H9 (cell line): ENCODE results near the gene VEGFA. TPM values are rescaled to one million over a fixed set of nuclear protein-coding genes. Genes with fewer than 3 reads are reported as not detected.

Source experiments
- DNase-seq: peaks from one replicate; pipeline ENCODE4 v3.0.0-alpha.2; 2017
- H2AFZ ChIP-seq: one replicate; pipeline ENCODE4 v1.6.1; 2013; ENCODE audit warnings: mild to moderate bottlenecking, low read length, control low read depth, moderate library complexity
- H2AK5ac ChIP-seq: 2 replicates; pipeline ENCODE4 v1.6.1; 2013; ENCODE audit warnings: low read length, control low read depth, mixed read lengths; ENCODE audit not compliant: insufficient read length
- H2BK120ac ChIP-seq: one replicate; pipeline ENCODE4 v1.6.1; 2013; ENCODE audit warnings: low read depth, mild to moderate bottlenecking, low read length, control low read depth, inconsistent platforms; ENCODE audit not compliant: poor library complexity, severe bottlenecking
- H2BK12ac ChIP-seq: 2 replicates; pipeline ENCODE4 v1.6.1; 2013; ENCODE audit warnings: low read length, control low read depth, mixed read lengths, low read depth; ENCODE audit not compliant: insufficient read length
- H2BK15ac ChIP-seq: 2 replicates; pipeline ENCODE4 v1.6.1; 2013; ENCODE audit warnings: low read depth, low read length, control low read depth
- H2BK20ac ChIP-seq: one replicate; pipeline ENCODE4 v1.6.1; 2013; ENCODE audit warnings: low read depth, mild to moderate bottlenecking, low read length, control low read depth, inconsistent platforms; ENCODE audit not compliant: poor library complexity, severe bottlenecking
- H2BK5ac ChIP-seq: 2 replicates; pipeline ENCODE4 v1.6.1; 2013; ENCODE audit warnings: low read length, control low read depth, mixed read lengths; ENCODE audit not compliant: insufficient read length
- H3K14ac ChIP-seq: 2 replicates; pipeline ENCODE4 v1.6.1; 2013; ENCODE audit warnings: low read length, control low read depth; ENCODE audit not compliant: insufficient read depth
- H3K18ac ChIP-seq: 2 replicates; pipeline ENCODE4 v1.6.1; 2013; ENCODE audit warnings: low read depth, mild to moderate bottlenecking, mixed read lengths, low read length, control low read depth; ENCODE audit not compliant: insufficient read length
- H3K23ac ChIP-seq: 2 replicates; pipeline ENCODE4 v1.6.1; 2013; ENCODE audit warnings: low read length, control low read depth, mixed read lengths, low read depth; ENCODE audit not compliant: insufficient read length
- H3K23me2 ChIP-seq: 2 replicates; pipeline ENCODE4 v1.6.1; 2013; ENCODE audit warnings: low read depth, mild to moderate bottlenecking, mixed read lengths, low read length, control low read depth; ENCODE audit not compliant: insufficient read length, poor library complexity, severe bottlenecking
- H3K27ac ChIP-seq: 2 replicates; pipeline ENCODE4 v1.5.1; 2013; ENCODE audit warnings: low read length, control low read depth, mixed read lengths, low read depth; ENCODE audit not compliant: insufficient read length
- H3K27me3 ChIP-seq: 2 replicates; pipeline ENCODE4 v1.6.1; 2013; ENCODE audit warnings: low read length, control low read depth, inconsistent platforms; ENCODE audit not compliant: insufficient read depth
- H3K4ac ChIP-seq: 2 replicates; pipeline ENCODE4 v1.6.1; 2013; ENCODE audit warnings: low read depth, mild to moderate bottlenecking, control low read depth, inconsistent platforms, low read length, moderate library complexity
- H3K4me1 ChIP-seq: 2 replicates; pipeline ENCODE4 v1.6.1; 2013; ENCODE audit warnings: low read length, control low read depth, inconsistent platforms; ENCODE audit not compliant: insufficient read depth
- H3K4me2 ChIP-seq: 2 replicates; pipeline ENCODE4 v1.6.1; 2013; ENCODE audit warnings: low read length, control low read depth, mixed read lengths; ENCODE audit not compliant: insufficient read length, insufficient read depth
- H3K56ac ChIP-seq: 2 replicates; pipeline ENCODE4 v1.6.1; 2013; ENCODE audit warnings: low read depth, mild to moderate bottlenecking, mixed read lengths, low read length, control low read depth; ENCODE audit not compliant: insufficient read length
- H3K79me1 ChIP-seq: 2 replicates; pipeline ENCODE4 v1.6.1; 2013; ENCODE audit warnings: low read depth, mild to moderate bottlenecking, moderate library complexity, low read length, control low read depth, inconsistent platforms; ENCODE audit not compliant: insufficient read depth, poor library complexity, severe bottlenecking
- H3K79me2 ChIP-seq: 2 replicates; pipeline ENCODE4 v1.6.1; 2013; ENCODE audit warnings: low read length, control low read depth, inconsistent platforms; ENCODE audit not compliant: insufficient read depth
- H3K9ac ChIP-seq: 2 replicates; pipeline ENCODE4 v1.6.1; 2013; ENCODE audit warnings: low read length, control low read depth, mixed read lengths; ENCODE audit not compliant: insufficient read length; ENCODE audit errors: extremely low read depth
- H3K9me3 ChIP-seq: one replicate; pipeline ENCODE4 v1.6.1; 2013; ENCODE audit warnings: low read depth, low read length, inconsistent platforms; ENCODE audit not compliant: control insufficient read depth
- H3T11ph ChIP-seq: one replicate; pipeline ENCODE4 v1.6.1; 2013; ENCODE audit warnings: mild to moderate bottlenecking, low read length, control low read depth, inconsistent platforms
- H4K20me1 ChIP-seq: one replicate; pipeline ENCODE4 v1.6.1; 2013; ENCODE audit not compliant: control insufficient read depth, insufficient read length, insufficient read depth
- H4K5ac ChIP-seq: 2 replicates; pipeline ENCODE4 v1.6.1; 2013; ENCODE audit warnings: low read depth, mild to moderate bottlenecking, mixed read lengths, low read length, control low read depth; ENCODE audit not compliant: insufficient read length
- H4K8ac ChIP-seq: replicated peaks from 2 replicates; pipeline ENCODE4 v1.6.1; 2013; ENCODE audit warnings: low read length, control low read depth, mixed read lengths, low read depth; ENCODE audit not compliant: insufficient read length
- H4K91ac ChIP-seq: 2 replicates; pipeline ENCODE4 v1.6.1; 2013; ENCODE audit warnings: low read depth, mild to moderate bottlenecking, moderate library complexity, mixed read lengths, low read length, control low read depth; ENCODE audit not compliant: insufficient read length
- H3K27ac Mint-ChIP-seq, 3 experiments: 2 replicates in 2 of 3; 3 replicates in 1 of 3; pipeline ENCODE4 v1.8.0; 2020 to 2021; ENCODE audit warnings: mixed read lengths in 3 of 3, mild to moderate bottlenecking in 1 of 3, moderate library complexity in 1 of 3
- H3K27me3 Mint-ChIP-seq: 2 replicates; pipeline ENCODE4 v1.8.0; 2021; ENCODE audit warnings: low read depth, mild to moderate bottlenecking, moderate library complexity, mixed read lengths
- H3K36me3 Mint-ChIP-seq, 3 experiments: 2 replicates in 2 of 3; 3 replicates in 1 of 3; pipeline ENCODE4 v1.8.0; 2020 to 2021; ENCODE audit warnings: low read depth in 3 of 3, mixed read lengths in 3 of 3; ENCODE audit not compliant: insufficient read depth in 1 of 3
- H3K4me1 Mint-ChIP-seq, 2 experiments: 2 replicates each; pipeline ENCODE4 v1.8.0; 2020; ENCODE audit warnings: mixed read lengths in 2 of 2
- H3K4me3 Mint-ChIP-seq, 2 experiments: 2 replicates in 1 of 2; 3 replicates in 1 of 2; pipeline ENCODE4 v1.8.0; 2020 to 2021; ENCODE audit warnings: mild to moderate bottlenecking in 2 of 2, mixed read lengths in 2 of 2, moderate library complexity in 1 of 2
- H3K9me3 Mint-ChIP-seq, 2 experiments: 2 replicates in 1 of 2; 3 replicates in 1 of 2; pipeline ENCODE4 v1.8.0; 2020; ENCODE audit warnings: mild to moderate bottlenecking in 2 of 2, mixed read lengths in 2 of 2, moderate library complexity in 1 of 2
- WGBS: extraction: QIAGEN DNeasy Blood & Tissue Kit; methylation state at CpG from one replicate; pipeline ENCODE4 v1.1.7; 2013; ENCODE audit warnings: missing lambda C conversion rate, low lambda C conversion rate, mixed read lengths; ENCODE audit not compliant: insufficient read length; ENCODE audit errors: extremely low coverage; 5-methylcytosine and 5-hydroxymethylcytosine counted together
- total RNA-seq: library from RNA; stranded (reverse); gene quantifications from 2 replicates; pipeline ENCODE4 v1.2.1, GENCODE V29; 2021
- TF ChIP-seq, protein P1 (sequence below): fragments of 200-600 bp; sonication (generic); conservative IDR thresholded peaks from 3 replicates; pipeline ENCODE4 v1.8.0; 2021; ENCODE audit warnings: antibody characterized with exemption, mild to moderate bottlenecking

Gene VEGFA
- total RNA-seq, 1 experiment from 2014 or later: 47.9 TPM

DNA sequence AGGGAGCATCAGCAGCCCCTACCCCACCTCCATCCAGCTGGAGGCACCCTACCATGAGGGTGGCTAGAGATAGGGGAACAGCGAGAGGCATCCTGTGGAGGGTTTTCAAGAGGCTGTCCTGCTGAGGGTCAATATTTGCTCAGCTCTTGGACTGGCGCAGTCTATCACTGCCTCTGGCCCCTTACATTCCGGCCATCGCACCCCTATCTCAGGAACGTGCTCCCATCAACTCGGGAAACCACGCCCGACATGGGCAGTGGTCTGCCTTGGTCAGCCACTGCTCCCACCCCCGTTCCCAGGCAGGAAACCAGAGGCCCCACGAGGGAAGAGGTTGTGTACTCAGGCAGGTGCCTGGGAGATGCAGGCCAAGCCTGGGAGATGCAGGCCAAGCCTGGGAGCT lies 57.9 kb downstream of the VEGFA start:
- Histone ChIP-seq H3T11ph (no peak overlapping the region), H2AK5ac (no peak overlapping the region), H3K23me2 (no peaks in the 10 kb centered on the region), H2BK120ac (no peak overlapping the region), H4K20me1 (no peaks in the 10 kb centered on the region), H3K4me2 (no peak overlapping the region), H3K27me3 (no peaks in the 10 kb centered on the region), H3K18ac (no peak overlapping the region), H4K8ac (no peak overlapping the region), H4K5ac (no peak overlapping the region), H3K79me2 (no peaks in the 10 kb centered on the region), H4K91ac (no peak overlapping the region), H3K9ac (no peak overlapping the region), H3K27ac (no peak overlapping the region), H3K9me3 (no peaks in the 10 kb centered on the region), H2BK12ac (no peak overlapping the region), H2BK15ac (no peak overlapping the region), H3K4ac (no peak overlapping the region), H2BK20ac (no peak overlapping the region), H3K14ac (no peak overlapping the region), H3K79me1 (no peaks in the 10 kb centered on the region), H3K23ac (no peak overlapping the region), H2AFZ (no peak overlapping the region), H3K4me1 (no peaks in the 10 kb centered on the region), H2BK5ac (no peak overlapping the region), H3K56ac (no peak overlapping the region)
- H3K27me3 Mint-ChIP-seq: peaks cover 5% of the 10 kb centered on the region; the same call in 1 of the 2 replicates
- no peak for DNase-seq
- no peak overlapping the region for H3K27ac Mint-ChIP-seq
- no peaks in the 10 kb centered on the region for H3K36me3 Mint-ChIP-seq
- WGBS: no CpG with 5 or more reads among the region's 10 CpGs
- H3K4me1 Mint-ChIP-seq: peaks cover 17 to 22% of the 10 kb centered on the region in 2 experiments
- TF ChIP-seq, protein P1, sequence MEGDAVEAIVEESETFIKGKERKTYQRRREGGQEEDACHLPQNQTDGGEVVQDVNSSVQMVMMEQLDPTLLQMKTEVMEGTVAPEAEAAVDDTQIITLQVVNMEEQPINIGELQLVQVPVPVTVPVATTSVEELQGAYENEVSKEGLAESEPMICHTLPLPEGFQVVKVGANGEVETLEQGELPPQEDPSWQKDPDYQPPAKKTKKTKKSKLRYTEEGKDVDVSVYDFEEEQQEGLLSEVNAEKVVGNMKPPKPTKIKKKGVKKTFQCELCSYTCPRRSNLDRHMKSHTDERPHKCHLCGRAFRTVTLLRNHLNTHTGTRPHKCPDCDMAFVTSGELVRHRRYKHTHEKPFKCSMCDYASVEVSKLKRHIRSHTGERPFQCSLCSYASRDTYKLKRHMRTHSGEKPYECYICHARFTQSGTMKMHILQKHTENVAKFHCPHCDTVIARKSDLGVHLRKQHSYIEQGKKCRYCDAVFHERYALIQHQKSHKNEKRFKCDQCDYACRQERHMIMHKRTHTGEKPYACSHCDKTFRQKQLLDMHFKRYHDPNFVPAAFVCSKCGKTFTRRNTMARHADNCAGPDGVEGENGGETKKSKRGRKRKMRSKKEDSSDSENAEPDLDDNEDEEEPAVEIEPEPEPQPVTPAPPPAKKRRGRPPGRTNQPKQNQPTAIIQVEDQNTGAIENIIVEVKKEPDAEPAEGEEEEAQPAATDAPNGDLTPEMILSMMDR: no peak
- H3K4me3 Mint-ChIP-seq: no peak overlapping the region
- no peaks in the 10 kb centered on the region for H3K9me3 Mint-ChIP-seq
